Activated T-cell treated with anti-CD3 and anti-CD28 coated beads, Interleukin-2, amount 50 U/mL, for 72 hours (primary cell): ENCODE measurements around the gene OTUD5. TPM values are rescaled to one million over a fixed set of nuclear protein-coding genes. Genes with fewer than 3 reads are reported as not detected.
"Not testable (repeated sequence)": the region's sequence is repeated elsewhere in the genome, so short reads cannot be mapped to it uniquely, and the experiment has no call there.

ENCODE experiments used
- ATAC-seq, 2 donors: fragments of 150-1000 bp; cut with Tn5 transposase; replicated peaks in 1 of 2; 2 replicates each; pipeline ENCODE4 v1.10.0; 2021; ENCODE audit warnings: moderate library complexity in 2 of 2, mild to moderate bottlenecking in 1 of 2
- DNase-seq, 2 donors: peaks; one replicate each; pipeline ENCODE4 v3.0.0; 2021 to 2022; ENCODE audit warnings: mixed read lengths in 1 of 2
- H3K27ac Mint-ChIP-seq: one replicate; pipeline ENCODE4 v1.8.0; 2022; ENCODE audit warnings: mild to moderate bottlenecking, moderate library complexity, mixed read lengths
- H3K27me3 Mint-ChIP-seq: one replicate; pipeline ENCODE4 v1.8.0; 2022; ENCODE audit warnings: low read depth, mixed read lengths
- H3K36me3 Mint-ChIP-seq, 2 donors: one replicate each; pipeline ENCODE4 v1.8.0; 2022; ENCODE audit warnings: mixed read lengths in 2 of 2, mild to moderate bottlenecking in 1 of 2; ENCODE audit not compliant: insufficient read depth in 2 of 2
- H3K4me1 Mint-ChIP-seq: one replicate; pipeline ENCODE4 v1.8.0; 2022; ENCODE audit warnings: low read depth, mixed read lengths
- H3K4me3 Mint-ChIP-seq, 2 donors: one replicate each; pipeline ENCODE4 v1.8.0; 2022; ENCODE audit warnings: mild to moderate bottlenecking in 2 of 2, mixed read lengths in 2 of 2, moderate library complexity in 2 of 2
- H3K9me3 Mint-ChIP-seq, 2 donors: one replicate each; pipeline ENCODE4 v1.8.0; 2022; ENCODE audit warnings: mixed read lengths in 2 of 2
- total RNA-seq, 2 donors: library from RNA; stranded (reverse); gene quantifications; one replicate each; pipeline ENCODE4 v1.2.3, GENCODE V29; 2022

Gene OTUD5
- total RNA-seq, 2 donors from 2014 or later: 123 to 137 TPM

GRCh38 chrX:48983896-48984295 is 26.5 kb upstream of the OTUD5 start:
- ATAC-seq (no peak), DNase-seq (no peak)
- Mint-ChIP-seq H3K27me3 (peaks cover 13% of the 10 kb centered on the region), H3K9me3 (no peaks in the 10 kb centered on the region), H3K4me3 (no peak overlapping the region), H3K27ac (no peak overlapping the region), H3K4me1 (no peaks in the 10 kb centered on the region), H3K36me3 (peaks cover 8 to 15% of the 10 kb centered on the region in 2 donors)

DNA sequence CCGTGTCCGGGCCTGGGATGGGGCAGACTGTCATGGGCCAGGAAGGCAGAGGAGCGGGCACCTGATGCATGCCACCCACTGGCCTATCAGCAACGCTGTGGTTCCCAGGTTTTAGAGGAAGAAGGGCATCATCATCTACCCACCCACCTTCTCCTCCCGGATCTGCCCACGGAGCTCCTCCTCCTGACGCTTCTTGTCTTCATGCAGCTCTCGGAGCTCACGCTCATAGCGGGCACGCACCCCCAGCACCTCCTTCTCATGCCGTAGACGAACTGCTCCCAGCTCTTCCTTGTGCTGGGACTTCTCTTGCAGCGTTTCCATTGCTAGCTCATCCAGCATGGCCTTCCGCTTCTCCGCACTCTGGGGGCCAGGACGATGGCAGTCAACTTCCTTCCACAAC is 25.7 kb upstream of the OTUD5 start:
- peaks cover 17% of the 10 kb centered on the region for H3K27me3 Mint-ChIP-seq
- DNase-seq (no peak), ATAC-seq (no peak)
- no peaks in the 10 kb centered on the region for H3K4me1 Mint-ChIP-seq
- H3K27ac Mint-ChIP-seq: no peak overlapping the region
- H3K4me3 Mint-ChIP-seq: no peak overlapping the region
- peaks cover 3 to 17% of the 10 kb centered on the region in 2 donors for H3K36me3 Mint-ChIP-seq
- H3K9me3 Mint-ChIP-seq: no peaks in the 10 kb centered on the region

DNA sequence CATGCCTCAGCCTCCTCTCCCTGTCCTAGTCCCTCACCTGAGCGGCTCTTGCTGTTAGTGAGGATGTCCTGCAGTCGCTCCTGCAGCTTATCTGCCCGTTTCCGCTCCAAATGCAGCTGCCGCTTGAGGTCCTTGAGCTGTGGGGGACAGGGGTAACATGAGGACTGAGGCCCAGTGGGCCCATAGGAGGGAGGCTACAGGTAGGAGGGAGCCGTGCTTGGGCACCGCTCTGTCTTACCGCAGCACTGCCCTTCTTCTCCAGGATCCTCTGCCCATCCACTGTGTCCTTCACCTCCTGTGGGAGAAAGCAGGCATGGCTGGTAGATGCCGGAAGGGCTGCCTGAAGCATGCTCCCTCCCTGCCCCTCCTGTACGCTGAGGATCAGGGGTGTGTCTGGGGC is 23.8 kb upstream of the OTUD5 start:
- H3K4me1 Mint-ChIP-seq: no peaks in the 10 kb centered on the region
- H3K36me3 Mint-ChIP-seq: peaks cover 5 to 16% of the 10 kb centered on the region in 2 donors
- H3K4me3 Mint-ChIP-seq: no peak overlapping the region
- no peak overlapping the region for H3K27ac Mint-ChIP-seq
- peaks cover 17% of the 10 kb centered on the region for H3K27me3 Mint-ChIP-seq
- DNase-seq: no peak
- no peak for ATAC-seq
- H3K9me3 Mint-ChIP-seq: no peaks in the 10 kb centered on the region

- not testable (repeated sequence) for H3K4me1 Mint-ChIP-seq, DNase-seq, H3K4me3 Mint-ChIP-seq, ATAC-seq, H3K9me3 Mint-ChIP-seq, H3K27ac Mint-ChIP-seq
- peaks cover 9 to 14% of the 10 kb centered on the region in 2 donors for H3K36me3 Mint-ChIP-seq
- peaks cover 17% of the 10 kb centered on the region for H3K27me3 Mint-ChIP-seq
Measured at GRCh38 chrX:48980341-48980740, 22.9 kb upstream of the OTUD5 start.

DNA sequence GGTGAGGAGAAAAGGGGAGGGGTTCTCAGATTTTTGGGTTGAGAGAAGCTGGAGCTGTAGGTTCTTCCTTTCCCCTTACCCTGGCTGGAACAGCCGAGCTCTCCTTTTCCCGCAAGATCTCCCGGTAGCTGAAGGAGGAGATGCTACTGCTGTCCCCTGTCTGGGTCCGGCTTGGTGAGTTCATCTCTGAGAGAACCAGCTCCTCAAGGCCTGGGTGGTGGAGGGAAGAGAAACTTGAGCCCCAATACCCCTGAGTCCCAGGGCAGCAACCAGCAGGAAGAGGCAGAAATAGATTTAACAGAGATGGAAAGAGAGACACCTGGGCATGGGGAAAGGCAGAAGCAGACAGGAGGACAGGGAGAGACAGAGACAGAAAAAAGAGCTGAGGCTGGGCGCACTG is 20.8 kb upstream of the OTUD5 start:
- ATAC-seq: no peak
- H3K27me3 Mint-ChIP-seq: peaks cover 17% of the 10 kb centered on the region
- no peak for DNase-seq
- H3K4me3 Mint-ChIP-seq: no peak overlapping the region
- no peaks in the 10 kb centered on the region for H3K9me3 Mint-ChIP-seq
- H3K4me1 Mint-ChIP-seq: peaks cover under 1% of the 10 kb centered on the region
- H3K36me3 Mint-ChIP-seq: peaks cover 9 to 11% of the 10 kb centered on the region in 2 donors
- no peak overlapping the region for H3K27ac Mint-ChIP-seq

DNA sequence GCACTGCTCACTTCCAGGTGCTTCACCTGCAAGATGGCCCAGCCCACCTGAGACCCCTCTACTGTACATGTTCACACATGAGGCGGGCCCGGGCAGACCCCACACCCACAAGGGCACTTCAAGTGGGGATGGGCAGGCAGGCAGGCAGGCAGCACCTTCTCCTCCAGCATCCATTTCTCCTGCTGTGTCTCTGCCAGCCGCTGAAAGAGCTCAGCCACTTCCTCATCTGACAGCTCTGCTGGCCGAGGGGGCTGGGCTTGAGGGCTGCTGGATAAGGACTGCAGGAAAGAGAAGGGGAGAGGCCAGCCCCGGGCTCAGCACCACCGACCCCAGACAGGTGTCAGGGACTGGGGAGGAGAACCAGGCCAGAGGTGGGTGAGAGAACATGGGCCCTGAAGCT is 18.7 kb upstream of the OTUD5 start:
- H3K4me3 Mint-ChIP-seq: no peak overlapping the region

DNA sequence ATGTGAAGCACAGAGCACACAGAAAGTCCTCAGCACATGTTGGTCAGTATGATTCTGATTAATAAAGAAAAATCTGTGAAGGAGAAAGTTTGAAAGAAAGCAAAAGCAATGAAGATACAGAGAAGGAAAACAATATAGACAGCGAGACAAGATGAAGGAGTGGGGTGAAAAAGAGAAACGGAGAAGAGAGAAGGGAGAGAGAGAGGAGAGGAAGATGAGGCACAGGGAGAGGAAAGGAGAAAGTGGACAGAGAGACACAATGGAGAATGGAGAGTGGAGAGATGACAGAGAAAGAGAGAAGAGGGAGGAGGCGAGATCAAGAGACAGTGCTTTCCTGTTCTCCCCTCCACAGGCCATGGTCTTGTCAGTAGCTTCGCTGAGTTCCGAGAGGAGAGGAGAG is 18.1 kb upstream of the OTUD5 start:
- Mint-ChIP-seq H3K4me1 (peaks cover 15% of the 10 kb centered on the region), H3K36me3 (peaks cover 9 to 11% of the 10 kb centered on the region in 2 donors), H3K27me3 (peaks cover 27% of the 10 kb centered on the region), H3K9me3 (no peaks in the 10 kb centered on the region), H3K27ac (peak overlapping the region; percentile 26), H3K4me3 (no peak overlapping the region)
- no peak for ATAC-seq
- DNase-seq: no peak

More for the DNA sequence above, 18.7 kb upstream of the OTUD5 start:
- no peak overlapping the region for H3K27ac Mint-ChIP-seq
- peaks cover 21% of the 10 kb centered on the region for H3K27me3 Mint-ChIP-seq
- peaks cover 15% of the 10 kb centered on the region for H3K4me1 Mint-ChIP-seq
- no peak for ATAC-seq
- no peaks in the 10 kb centered on the region for H3K9me3 Mint-ChIP-seq
- no peak for DNase-seq
- peaks cover 9 to 11% of the 10 kb centered on the region in 2 donors for H3K36me3 Mint-ChIP-seq

GRCh38 chrX:48975041-48975440 is 17.6 kb upstream of the OTUD5 start:
- no peak overlapping the region for H3K27ac Mint-ChIP-seq
- DNase-seq (no peak), ATAC-seq (no peak)
- peaks cover 31% of the 10 kb centered on the region for H3K27me3 Mint-ChIP-seq
- H3K4me1 Mint-ChIP-seq: peaks cover 15% of the 10 kb centered on the region
- H3K9me3 Mint-ChIP-seq: no peaks in the 10 kb centered on the region
- peaks cover 7 to 9% of the 10 kb centered on the region in 2 donors for H3K36me3 Mint-ChIP-seq
- no peak overlapping the region for H3K4me3 Mint-ChIP-seq

GRCh38 chrX:48974574-48974973 is 17.2 kb upstream of the OTUD5 start:
- no peak overlapping the region for H3K4me3 Mint-ChIP-seq
- no peak overlapping the region for H3K27ac Mint-ChIP-seq
- H3K27me3 Mint-ChIP-seq: peaks cover 31% of the 10 kb centered on the region
- H3K9me3 Mint-ChIP-seq: no peaks in the 10 kb centered on the region
- peaks cover 15% of the 10 kb centered on the region for H3K4me1 Mint-ChIP-seq
- DNase-seq (no peak), ATAC-seq (no peak)
- H3K36me3 Mint-ChIP-seq: peaks cover 6 to 9% of the 10 kb centered on the region in 2 donors

- no peak overlapping the region for H3K27ac Mint-ChIP-seq
- no peaks in the 10 kb centered on the region for H3K9me3 Mint-ChIP-seq
- peaks cover 32% of the 10 kb centered on the region for H3K27me3 Mint-ChIP-seq
- peaks cover 6 to 9% of the 10 kb centered on the region in 2 donors for H3K36me3 Mint-ChIP-seq
- no peak overlapping the region for H3K4me3 Mint-ChIP-seq
- ATAC-seq: no peak
- no peak for DNase-seq
- peaks cover 15% of the 10 kb centered on the region for H3K4me1 Mint-ChIP-seq
Measured at GRCh38 chrX:48974033-48974432, 16.6 kb upstream of the OTUD5 start.

- peak overlapping the region; percentile 40 to 57 for H3K4me3 Mint-ChIP-seq
- H3K27me3 Mint-ChIP-seq: peaks cover 34% of the 10 kb centered on the region
- peaks cover 15% of the 10 kb centered on the region for H3K4me1 Mint-ChIP-seq
- peak; percentile 35 to 59 for ATAC-seq
- peaks cover 4% of the 10 kb centered on the region in 2 donors for H3K36me3 Mint-ChIP-seq
- no peaks in the 10 kb centered on the region for H3K9me3 Mint-ChIP-seq
- peak in 1 of 2 donors; percentile 25 for DNase-seq
- H3K27ac Mint-ChIP-seq: no peak overlapping the region
Measured at GRCh38 chrX:48972220-48973164, 15.1 kb upstream of the OTUD5 start.

DNA sequence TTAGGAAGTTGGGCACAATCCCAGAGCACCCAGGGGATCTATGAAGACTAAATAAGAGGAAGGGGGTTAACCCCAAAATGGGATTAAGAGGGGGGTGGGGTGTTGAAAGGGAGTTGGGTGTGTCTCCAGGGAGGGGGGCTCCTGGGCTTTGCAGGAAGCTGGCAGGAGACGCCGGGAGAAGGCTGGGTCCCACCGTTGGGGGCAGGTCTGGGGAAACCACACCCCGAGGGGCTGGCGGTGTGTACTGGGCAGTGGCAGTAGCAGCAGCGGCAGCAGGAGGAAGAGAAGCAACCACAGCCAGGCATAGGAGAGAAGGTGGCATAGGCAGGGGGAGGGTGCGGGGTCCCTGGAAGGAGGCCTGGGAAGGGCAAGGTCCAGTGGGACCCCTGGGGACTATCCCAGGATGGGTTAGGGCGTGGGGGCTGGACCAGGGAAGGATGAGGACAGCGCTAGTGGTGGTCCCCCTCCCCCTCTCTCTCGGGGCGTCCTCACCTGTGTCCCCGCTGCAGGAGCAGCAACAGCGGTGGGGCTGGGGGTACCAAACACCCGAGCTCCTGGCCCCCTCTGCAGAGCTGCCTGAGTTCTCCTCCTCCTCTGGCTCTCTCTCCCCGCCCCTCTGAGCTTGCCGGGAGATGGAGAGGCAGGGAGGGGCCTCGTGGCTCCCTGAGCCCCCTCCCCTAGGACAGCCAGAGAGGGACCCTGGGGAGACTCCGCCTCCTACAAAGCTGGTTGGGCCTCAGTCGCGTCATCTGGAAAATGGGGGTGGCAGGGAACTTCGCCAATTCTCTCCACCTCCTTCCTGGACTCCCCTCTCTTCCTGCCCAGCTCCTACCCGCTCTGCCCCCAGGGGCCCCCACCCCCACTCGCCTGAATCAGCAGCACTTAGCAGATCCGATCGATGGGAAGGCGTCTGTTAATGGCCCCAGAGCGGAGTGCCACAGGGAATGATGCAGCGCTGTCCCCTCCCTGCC is 14.1 kb upstream of the OTUD5 start, which contains the start of gene KCND1:
Gene KCND1 (minus strand): TSS at position 596 of the 971 bp plus-strand sequence. CDS start 1,573 bp downstream, outside the sequence.
- Mint-ChIP-seq H3K9me3 (no peaks in the 10 kb centered on the region), H3K27me3 (peaks cover 34% of the 10 kb centered on the region), H3K36me3 (peaks cover 4% of the 10 kb centered on the region in 2 donors), H3K4me3 (peak within 1 kb of the TSS; percentile 40 to 57), H3K27ac (no peak within 1 kb of the TSS), H3K4me1 (peaks cover 15% of the 10 kb centered on the region)
- ATAC-seq (peak in 1 of 2 donors; percentile 15), DNase-seq (no peak)

GRCh38 chrX:48969471-48969870 is 12.1 kb upstream of the OTUD5 start:
- ATAC-seq: no peak
- Mint-ChIP-seq H3K4me1 (peaks cover 15% of the 10 kb centered on the region), H3K27ac (no peak overlapping the region), H3K27me3 (peaks cover 29% of the 10 kb centered on the region), H3K9me3 (no peaks in the 10 kb centered on the region), H3K36me3 (peaks cover 0 to under 1% of the 10 kb centered on the region in 2 donors), H3K4me3 (no peak overlapping the region)
- DNase-seq: no peak
